CD1c-positive myeloid dendritic cell (primary cell): ENCODE results near the gene OR5AU1.

Experiments used
- DNase-seq: peaks from one replicate; pipeline ENCODE4 v3.0.0-alpha.2; 2016; ENCODE audit errors: extremely low spot score

Gene OR5AU1

DNA sequence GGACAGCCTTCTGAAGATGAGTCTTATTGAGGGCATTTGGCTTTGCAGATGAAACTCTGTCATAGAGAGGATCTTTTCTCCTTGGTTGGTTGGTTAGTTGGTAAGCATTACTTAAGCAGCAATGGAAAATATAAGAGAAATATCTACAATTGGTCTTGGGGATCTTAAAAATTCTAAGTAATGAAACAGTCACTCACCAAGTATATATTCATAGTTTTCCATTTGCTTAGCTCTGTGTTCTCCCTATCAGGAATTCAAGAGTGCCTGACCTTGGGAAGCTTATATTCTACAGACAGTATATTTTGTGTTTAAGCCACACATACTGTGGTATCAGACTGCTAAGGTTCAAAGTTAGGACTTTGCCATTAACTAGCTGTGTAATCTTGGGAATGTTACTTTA is at the start of gene OR5AU1:
Gene OR5AU1, minus strand, starts transcription at position 101 of the 400 bp plus-strand sequence. CDS start 191 bp downstream, outside the sequence.
- no peak for DNase-seq

DNA sequence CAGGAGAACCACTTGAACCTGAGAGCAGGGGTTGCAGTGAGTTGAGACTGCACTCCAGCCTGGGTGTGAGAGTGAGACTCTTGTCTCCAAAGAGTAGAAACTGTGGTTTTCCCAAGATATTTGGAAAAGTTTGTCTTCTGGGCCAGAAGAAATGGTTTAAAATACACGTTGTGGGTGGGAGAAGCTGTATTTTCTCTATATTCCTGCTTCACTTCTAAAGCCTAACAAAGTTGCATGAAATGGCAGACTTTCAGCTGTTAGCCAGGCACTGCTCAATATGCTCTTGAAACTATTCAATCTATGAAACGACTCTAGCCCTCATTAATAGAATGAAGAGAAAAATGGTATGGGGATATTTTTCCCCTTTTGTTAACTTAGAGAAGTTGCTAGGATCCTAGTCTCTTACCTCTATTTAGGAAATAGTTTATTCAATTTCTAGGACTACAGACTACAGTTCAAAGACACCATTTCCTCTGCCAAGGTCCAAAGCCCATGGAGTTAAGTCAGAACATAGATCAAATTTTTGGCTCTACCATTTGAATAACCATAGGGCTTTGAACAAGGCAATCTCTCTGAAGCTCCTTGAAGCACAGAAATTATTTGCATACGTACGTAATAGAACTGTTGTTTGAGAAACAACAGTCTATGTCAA is 49.3 kb upstream of the OR5AU1 start:
- DNase-seq, result no peak

DNA sequence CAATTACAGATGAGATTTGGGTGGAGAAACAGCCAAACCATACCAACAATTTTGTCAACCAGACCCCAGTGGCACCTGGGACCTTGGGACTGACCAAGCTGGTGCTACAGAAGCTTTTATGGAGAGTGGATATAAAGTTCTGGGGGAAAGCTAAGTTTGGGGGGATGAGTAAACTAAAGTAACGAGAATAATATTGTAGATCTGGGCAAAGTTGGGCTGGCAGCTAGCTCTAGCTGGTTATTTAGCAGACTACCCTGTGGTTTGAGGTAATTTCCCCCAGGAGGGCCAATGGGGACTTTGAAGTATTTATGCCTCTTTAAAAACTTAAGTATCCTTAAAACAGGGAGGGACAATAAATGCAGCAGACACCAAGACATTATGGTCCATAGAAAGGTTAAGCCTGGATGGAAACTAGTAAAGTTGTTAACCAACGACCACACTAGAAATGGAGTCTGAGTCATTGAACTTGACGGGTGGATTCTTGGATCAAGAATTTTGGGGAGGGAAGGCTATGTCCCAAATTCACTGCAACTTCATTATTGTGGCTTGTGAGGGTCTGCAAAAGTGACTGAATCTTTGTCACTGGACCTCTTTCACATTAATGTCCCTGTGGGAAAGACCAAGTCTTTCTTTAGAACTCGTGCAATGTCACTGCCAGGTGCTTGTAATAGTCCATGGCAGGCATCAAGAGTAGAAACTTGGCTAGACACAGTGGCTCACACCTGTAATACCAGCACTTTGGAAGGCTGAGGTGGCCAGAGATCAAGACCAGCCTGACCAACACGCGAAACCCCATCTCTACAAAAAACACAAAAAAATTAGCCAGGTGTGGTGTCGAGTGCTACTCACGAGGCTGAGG is 48.5 kb upstream of the OR5AU1 start:
- DNase-seq, result no peak

DNA sequence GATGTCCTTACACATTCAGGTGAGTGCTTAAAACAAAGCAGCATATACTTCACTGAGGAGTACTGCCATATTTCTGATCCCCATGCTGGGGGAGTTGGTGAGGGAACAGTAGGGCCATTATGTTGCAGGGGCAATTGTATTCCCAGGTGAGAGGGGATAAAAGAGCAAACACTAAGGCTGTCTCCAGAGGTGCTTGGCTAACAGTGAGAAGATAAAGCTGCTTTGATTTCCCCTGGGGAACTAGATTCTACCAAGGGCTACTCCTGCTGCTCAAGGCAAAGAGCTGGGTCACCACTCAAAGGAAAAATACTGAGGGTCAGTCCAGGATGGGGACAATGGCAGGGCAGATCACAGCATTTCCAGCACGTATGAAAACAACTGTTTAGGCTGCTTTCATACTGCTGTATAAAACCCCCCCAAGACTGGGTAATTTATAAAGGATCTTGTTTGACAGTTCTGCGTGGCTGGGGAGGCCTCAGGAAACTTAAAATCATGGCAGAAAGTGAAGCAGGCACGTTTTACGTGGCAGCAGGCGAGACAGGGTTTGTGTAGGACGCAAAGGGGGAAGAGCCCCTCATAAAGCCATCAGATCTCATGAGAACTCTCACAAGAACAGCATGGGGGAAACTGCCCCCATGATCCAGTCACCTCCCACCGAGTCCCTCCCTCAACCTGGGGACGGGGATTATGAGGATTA is 47.8 kb upstream of the OR5AU1 start:
- DNase-seq, result no peak

DNA sequence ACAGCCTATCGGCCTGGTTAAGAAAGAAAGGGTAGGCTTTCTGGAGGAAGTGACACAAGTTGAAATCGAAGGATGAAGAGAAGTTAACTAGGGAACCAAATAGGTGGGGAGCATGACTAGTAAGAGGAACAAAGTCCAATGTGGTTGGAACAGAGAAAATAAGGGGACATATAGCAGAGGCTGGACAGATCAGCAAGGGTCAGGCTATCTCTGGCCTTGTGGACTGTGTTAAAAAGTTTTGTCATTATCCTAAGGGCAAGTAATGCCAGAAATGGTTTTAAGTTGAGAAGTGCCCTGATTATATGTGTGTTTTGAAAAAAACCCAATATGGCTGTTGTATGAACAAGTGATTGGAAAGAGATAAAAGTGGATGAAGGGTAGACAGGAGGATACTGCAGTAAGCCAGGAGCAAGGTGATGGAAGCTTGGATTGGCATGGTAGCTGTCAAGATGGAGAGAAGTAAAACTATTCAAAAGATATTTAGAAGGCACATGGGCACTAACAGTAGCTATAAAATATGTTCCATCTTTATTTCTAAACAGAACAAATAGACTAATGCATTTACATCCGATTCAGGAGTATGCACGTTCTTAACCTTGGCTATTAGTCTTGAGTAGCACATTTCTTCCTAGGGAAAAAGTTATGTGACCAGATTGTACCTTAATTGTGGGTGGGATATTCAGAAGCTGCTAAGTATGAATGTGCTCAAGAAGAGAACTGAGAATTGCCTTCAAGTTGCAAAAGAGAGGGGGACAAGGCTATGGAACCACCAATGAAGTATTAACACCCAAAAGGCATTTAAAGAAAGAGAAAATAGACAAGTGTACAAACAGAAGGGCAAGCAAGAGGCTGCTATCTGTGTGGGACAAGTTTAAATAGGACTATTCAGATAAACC is 46.8 kb upstream of the OR5AU1 start:
- peak; percentile 21 for DNase-seq

DNA sequence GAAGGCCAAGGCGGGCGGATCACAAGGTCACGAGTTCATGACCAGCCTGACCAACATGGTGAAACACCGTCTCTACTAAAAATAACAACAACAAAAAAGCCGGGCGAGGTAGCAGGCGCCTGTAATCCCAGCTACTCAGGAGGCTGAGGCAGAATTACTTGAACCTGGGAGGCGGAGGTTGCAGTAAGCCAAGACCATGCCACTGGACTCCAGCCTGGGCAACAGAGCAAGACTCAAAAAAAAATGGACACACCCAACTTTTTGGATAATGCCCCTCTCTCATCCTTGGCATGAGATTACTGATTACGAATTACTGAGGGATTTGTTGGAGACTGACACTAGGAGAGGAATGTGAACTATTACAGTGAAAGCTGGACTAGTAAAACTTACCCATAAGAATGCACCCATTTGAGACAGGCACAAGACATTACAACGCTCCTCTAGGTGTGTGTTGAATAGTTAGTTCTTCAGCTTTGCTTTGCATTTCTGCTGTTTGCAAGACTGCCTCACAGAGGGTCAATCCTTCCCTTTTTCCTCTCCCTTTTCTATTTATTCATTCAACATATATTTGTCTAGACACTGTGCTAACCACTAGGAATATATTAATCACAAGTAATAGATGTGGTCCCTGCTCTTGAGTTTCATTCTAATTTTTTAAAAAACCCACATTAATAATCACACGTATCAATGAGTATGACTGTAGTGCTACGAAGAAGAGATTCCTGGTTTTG is 46.0 kb upstream of the OR5AU1 start:
- DNase-seq, result no peak

DNA sequence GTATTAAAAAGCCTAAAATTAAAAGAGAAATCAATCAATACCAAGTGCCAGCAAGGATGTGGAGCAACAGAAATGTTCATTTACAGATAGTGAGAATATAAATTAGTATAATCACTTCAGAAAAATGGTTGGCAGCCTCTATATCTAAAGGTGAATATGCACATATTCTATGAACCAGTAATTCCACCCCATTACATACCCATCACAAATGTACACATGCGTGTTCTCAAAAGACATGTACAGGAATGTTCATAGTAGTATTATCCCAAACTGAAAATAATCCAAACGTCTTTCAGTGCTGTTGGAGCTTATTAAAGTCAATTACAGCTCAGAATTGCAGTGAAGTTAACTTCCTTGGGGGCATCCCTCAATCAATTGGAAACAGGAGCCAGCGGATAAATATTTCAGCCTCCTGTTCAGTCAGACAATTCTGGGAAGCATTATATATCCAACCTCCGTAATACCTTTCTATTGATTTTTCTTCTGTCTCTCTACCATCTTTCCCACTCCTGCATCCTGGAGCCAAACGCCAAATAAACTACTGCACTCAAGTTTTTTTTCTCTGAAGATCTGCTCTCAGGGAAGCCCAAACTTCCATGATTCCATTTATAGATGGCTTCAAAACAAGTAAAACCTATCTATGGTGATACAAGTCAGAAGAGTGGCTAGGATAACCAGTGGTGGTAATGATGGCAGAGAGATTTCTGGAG is 45.0 kb upstream of the OR5AU1 start:
- DNase-seq, result no peak

DNA sequence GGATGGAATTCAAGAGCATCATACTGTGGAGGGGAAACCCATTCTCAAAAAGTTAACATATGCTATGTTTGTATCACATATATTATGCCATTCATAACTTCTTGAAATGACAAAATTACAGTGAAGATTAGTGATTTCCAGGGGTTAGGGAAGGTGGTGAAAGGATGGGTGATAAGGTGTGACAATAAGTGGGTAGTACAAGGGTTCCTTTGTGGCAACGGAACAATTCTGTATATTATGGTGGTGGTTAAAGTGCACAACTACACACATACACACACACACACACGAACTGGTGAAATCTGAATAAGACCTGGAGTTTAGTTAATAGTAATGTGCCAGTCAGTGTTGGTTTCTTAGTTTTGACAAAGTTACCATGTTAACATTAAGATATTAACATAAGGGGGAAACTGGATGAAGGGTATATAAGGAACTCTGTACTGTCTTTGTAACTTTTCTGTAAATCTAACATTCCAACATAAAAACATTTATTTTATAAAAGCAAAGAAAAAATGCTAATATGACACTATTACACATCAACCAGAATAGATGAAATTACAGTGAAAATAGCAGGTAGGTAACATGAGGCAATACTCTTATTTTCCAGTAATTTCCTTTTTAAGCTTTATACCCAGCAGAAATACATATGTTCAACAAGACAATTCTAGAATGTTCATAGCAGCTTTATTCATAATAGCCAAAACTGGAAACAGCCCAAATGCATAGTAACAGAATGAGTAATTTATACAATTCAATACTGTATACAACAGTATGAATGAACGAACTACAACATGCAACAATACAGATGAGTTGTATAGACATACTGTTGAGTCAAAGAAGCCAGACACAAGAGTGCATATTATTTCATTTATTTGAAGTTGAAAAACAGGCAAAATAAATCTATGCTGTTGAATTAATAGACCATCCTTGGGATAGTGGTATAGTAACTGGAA is 44.0 kb upstream of the OR5AU1 start:
- DNase-seq, result no peak

DNA sequence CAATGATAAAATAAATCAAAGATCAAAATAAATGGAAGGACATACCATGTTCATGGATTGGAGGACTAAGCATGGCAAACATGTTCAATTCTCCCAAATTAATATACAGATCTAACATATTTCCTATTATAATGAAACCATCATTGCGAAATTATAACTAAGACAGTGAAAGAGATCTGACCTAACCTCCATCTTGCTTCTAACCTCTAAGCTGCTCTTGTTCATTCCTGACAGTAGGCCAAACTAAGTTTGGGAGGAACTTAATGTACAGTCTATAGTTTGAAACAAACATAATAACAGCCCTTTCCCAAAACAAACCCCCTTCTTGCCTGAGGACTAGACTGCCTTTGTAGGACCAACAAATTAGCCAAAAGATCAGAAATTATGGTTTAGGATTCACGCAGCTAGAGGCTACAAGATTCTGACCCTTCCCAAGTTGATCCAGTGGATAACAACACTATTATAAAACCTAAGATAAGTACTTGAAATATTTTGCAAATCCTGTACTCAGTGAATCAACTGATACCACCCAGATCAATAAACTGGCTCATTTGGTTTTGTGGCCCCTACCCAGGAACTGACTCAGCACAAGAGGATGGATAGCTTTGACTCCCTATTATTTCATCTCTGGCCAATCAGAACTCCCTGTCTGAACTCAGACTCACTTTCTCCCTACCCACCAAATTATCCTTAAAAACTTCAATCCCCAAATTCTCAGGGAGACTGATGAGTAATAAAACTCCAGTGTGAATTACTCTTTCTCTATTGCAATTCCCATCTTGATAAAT is 41.7 kb upstream of the OR5AU1 start:
- no peak for DNase-seq

DNA sequence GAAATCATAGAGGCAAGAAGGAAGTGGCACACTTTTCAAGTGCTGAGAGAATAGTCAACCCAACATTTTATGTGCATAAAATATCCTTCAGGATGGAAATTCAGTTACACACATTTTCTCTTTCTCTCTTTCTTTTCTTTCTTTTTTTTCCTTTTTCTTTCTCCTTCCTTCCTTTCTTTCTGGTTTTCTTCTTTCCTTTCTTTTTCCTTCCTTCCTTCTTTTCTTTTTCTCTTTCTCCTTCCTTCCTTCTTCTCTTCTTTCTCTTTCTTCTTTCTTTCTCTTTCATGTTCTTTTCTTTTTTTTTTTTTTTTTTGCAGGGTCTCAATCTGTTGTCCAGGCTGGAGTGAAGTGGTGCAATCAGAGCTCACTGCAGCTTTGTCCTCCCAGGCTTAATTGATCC is 38.7 kb upstream of the OR5AU1 start:
- DNase-seq, result no peak

DNA sequence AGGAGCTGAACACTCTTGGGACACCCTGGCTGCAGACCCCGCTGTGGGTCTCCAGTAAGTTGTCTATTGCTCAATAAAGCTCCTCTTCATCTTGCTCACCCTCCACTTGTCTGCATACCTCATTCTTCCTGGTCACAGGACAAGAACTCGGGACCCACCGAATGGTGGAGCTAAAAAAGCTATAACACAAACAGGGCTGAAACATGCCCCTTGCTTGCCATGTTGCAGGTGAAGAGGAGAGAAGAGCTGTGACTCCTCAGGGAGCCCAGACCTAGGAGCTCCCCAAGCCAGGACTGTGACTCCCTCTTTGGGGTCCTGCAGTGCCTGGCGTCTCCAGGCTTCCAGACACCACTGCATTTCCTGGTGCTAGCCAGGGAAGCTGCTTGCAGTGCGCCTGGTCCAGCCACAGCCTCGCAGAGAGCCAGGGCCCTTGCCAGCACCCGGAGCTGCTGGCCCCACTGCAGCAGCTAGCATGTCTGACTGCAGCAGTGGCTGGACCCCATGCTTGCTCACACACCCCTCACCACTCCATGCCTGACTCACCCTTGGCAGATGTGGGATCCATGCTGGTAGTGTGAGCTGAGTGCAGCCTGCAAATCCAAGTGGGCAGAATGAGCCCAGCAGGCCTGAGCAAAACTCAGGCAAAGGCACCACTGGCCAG is 37.1 kb upstream of the OR5AU1 start:
- no peak for DNase-seq

DNA sequence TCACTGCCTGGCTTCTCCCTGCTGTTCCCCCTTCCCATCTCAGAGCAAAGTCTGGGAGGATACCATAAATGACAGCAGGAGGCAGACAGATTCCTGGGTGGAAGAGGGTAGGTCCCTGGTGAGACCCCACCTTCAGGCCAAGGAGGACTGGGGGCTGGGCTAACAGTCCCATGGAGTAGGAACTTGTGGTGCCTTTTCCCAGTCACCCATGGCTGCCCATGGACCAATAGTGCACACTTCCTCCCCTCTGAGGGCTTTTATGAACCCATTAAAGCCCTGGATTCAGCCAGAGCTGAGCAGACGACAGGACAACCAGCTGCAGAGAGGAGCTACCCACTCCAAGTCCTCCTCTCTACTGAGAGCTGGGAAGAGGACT is 36.6 kb upstream of the OR5AU1 start:
- no peak for DNase-seq

DNA sequence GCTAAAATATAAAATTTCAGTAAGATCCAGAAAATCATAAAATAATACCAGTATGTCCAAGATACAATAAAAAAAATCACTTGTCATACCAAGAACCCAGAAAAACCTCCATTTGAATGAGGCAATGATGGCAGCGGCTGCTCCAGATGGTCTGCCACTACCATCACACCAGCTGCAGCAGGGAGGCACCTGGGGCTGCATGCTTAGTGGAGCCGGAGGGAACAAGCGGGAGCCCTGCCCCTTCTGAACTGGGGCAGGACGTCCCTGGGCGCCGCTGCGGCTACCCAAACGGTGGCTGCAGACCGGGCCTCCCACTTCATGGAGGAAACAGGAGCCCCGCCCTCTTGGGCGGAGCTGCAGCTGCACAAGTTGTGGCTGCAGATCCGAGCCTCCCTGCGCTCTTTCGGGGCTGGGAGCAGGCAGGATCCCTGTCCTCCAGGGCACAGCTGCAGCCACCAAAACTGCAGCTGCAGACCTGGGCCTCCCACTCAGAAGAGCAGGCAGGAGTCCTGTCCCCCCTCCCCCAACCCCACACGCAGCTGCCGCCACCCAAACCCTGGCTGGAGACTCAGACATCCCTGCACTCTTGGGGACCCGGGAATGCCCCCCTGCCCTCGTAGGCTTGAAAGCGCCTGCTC is 36.1 kb upstream of the OR5AU1 start:
- DNase-seq, result peak; percentile 65

DNA sequence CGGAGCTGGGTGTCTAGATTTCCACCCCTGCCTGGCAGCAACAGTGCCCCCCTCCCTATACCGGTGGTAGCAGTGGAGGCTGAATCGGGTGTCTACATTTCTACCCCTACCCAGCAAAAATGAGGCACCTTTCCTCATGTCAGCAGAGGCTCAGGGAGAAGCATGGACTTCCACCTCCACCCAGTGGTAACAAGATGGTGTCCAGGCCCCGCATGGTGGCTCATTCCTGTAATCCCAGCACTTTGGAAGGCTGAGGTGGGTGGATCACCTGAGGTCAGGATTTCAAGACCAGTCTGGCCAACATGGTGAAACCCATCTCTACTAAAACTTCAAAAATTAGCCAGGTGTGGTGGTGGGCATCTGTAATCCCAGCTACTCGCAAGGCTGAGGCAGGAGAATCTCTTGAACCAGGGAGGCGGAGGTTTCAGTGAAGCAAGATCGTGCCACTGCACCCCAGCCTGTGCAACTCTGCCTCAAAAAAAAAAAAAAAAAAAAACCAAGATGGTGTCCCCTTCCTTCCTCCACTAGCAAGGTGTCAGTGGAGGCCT is 35.5 kb upstream of the OR5AU1 start:
- no peak for DNase-seq

DNA sequence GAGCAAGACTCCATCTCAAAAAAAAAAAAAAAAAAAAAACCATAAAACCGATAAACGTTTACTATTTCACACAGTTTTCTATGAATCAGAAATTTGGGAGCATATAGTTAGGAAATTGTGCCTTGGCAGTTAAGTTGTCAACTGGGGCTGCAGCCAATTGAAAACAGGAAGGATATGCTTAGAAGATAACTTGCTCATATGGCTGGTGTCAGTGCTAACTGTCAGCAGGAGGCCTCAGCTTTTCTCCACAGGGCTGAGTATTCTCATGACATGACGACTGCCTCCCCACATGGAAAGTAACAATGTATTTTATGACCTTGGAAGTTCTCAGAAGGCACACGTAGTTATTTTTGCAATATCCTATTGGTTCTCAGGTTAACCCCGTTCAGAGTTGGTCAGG is 29.6 kb upstream of the OR5AU1 start:
- DNase-seq, result no peak

DNA sequence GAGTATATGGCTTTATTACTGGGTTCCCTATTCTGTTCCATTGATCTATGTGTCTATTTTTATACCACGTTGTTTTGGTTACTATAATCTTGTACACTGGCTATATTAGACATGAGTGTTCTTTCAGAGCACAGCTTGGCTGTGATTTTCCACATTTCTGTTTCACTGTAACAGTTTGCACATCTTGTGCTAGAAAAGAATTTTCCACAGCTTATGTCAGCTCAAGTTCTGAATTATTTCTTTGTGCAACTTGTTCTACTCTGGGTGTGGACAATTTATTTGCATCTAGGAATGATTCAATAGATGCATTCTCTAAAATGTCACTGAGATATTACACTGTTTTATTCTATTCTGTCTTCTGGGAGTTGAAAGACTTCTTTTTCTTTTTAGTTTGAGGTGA is 28.4 kb upstream of the OR5AU1 start:
- no peak for DNase-seq

DNA sequence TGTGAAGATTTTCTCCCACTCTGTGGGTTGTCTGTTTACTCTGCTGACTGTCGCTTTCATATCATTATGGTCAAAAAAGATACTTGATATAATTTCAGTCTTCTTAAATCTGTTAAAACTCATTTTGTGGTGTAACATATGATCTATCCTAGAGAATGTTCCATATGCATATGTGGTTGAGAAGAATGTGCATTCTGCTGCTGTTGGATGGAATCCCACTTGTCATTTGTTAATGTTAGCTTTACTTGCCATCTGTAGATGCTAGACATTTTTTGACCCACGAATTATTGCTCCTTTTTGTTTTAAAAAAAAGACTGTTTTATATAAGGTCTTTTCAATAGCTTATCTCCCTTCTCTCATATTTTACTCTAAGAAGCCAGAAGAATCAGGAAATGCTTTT is 26.3 kb upstream of the OR5AU1 start:
- DNase-seq, result no peak
